ENCODE measurements around the gene CHST8. TPM values are rescaled to one million over a fixed set of nuclear protein-coding genes. Genes with fewer than 3 reads are reported as not detected.

The CHST8 gene
- total RNA-seq, 1 experiment from 2014 or later = not detected

DNA sequence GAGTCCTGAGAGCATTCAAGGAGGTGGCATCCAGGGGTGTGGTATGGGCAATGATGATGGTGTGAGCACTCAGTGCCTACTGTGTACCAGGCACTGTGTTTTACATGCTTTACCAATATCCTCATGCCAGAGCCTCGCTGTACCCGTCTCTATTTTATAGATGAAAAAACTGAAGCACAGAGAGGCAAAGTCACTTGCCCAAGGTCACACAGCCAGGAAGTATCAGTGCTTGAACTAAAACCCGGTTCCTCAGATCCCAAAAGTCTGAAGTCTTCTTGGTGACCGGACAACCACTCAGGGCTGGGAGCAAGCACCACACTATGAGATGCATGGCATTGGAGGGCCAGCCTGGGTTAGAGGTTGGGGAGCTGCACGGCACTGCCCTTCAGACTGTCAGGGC lies 84.1 kb downstream of the CHST8 start:
- Histone ChIP-seq H4K20me1 (ENCODE audit: insufficient read depth) (no peaks in the 10 kb centered on the region; the same call in 1 of the 2 replicates), H3K9me3 (ENCODE audit: insufficient read depth, low read depth) (no peaks in the 10 kb centered on the region), H3K4me1 (replicated peaks; ENCODE audit: insufficient read depth) (no peaks in the 10 kb centered on the region), H3K36me3 (ENCODE audit: low read depth) (no peaks in the 10 kb centered on the region), H3K4me3 (no peak overlapping the region), H3K9me2 (ENCODE audit: insufficient read depth) (no peaks in the 10 kb centered on the region), H3K27ac (no peak overlapping the region), H3K79me2 (ENCODE audit: low read depth) (no peaks in the 10 kb centered on the region), H3K4me2 (no peak overlapping the region), H3K27me3 (ENCODE audit: insufficient read depth, low read depth) (peaks cover 83% of the 10 kb centered on the region), H3F3A (ENCODE audit: insufficient read depth, low read depth) (no peaks in the 10 kb centered on the region), H2AFZ (no peak overlapping the region)
- TF ChIP-seq EZH2 (IDR thresholded peaks at IDR 0.05; ENCODE audit: low read depth) = no peak
- TF ChIP-seq, protein P1, sequence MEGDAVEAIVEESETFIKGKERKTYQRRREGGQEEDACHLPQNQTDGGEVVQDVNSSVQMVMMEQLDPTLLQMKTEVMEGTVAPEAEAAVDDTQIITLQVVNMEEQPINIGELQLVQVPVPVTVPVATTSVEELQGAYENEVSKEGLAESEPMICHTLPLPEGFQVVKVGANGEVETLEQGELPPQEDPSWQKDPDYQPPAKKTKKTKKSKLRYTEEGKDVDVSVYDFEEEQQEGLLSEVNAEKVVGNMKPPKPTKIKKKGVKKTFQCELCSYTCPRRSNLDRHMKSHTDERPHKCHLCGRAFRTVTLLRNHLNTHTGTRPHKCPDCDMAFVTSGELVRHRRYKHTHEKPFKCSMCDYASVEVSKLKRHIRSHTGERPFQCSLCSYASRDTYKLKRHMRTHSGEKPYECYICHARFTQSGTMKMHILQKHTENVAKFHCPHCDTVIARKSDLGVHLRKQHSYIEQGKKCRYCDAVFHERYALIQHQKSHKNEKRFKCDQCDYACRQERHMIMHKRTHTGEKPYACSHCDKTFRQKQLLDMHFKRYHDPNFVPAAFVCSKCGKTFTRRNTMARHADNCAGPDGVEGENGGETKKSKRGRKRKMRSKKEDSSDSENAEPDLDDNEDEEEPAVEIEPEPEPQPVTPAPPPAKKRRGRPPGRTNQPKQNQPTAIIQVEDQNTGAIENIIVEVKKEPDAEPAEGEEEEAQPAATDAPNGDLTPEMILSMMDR (conservative IDR thresholded peaks at IDR 0.05) = no peak
- BruUV-seq (replicated peaks) = no TSS peak
- CTCF ChIA-PET = no interaction called here
- intact Hi-C loops (cut with micrococcal nuclease; ENCODE audit: unreplicated experiment) = no loop called here
- POLR2A ChIA-PET (ENCODE audit: unreplicated experiment) = no interaction called here
- DNase-seq = no peak

DNA sequence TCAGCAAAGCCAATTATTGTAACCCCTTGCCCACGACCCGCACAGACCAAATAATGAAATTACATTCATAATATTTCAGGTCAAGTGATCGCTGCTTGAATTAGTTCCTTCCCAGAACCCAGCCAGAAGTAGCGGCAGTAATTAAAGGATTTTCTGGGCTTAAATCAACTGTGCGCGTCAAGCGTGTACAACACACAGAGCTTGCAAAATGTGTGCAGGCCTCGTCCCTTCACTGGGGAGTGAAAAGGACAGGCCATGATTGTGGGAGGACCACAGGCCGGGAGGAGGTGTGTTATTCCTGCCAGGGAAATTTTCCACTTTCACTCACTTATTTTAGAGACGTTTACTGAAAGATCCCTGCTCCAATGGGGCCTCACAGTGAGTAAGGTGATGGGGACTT lies 84.9 kb downstream of the CHST8 start:
- no peak for DNase-seq
- CTCF ChIA-PET = no interaction called here
- intact Hi-C loops (cut with micrococcal nuclease; ENCODE audit: unreplicated experiment) = no loop called here
- H3K27ac ChIP-seq = no peak overlapping the region
- POLR2A ChIA-PET (ENCODE audit: unreplicated experiment) = no interaction called here
- H3K79me2 ChIP-seq (ENCODE audit: low read depth) = no peaks in the 10 kb centered on the region
- H3K9me2 ChIP-seq (ENCODE audit: insufficient read depth) = no peaks in the 10 kb centered on the region
- TF ChIP-seq, protein P1 (conservative IDR thresholded peaks at IDR 0.05) = no peak
- TF ChIP-seq EZH2 (IDR thresholded peaks at IDR 0.05; ENCODE audit: low read depth) = no peak
- H3F3A ChIP-seq (ENCODE audit: insufficient read depth, low read depth) = no peaks in the 10 kb centered on the region
- no peaks in the 10 kb centered on the region for H3K9me3 ChIP-seq (ENCODE audit: insufficient read depth, low read depth)
- no peak overlapping the region for H3K4me3 ChIP-seq
- H2AFZ ChIP-seq = no peak overlapping the region
- H4K20me1 ChIP-seq (ENCODE audit: insufficient read depth) = no peaks in the 10 kb centered on the region; the same call in 1 of the 2 replicates
- H3K27me3 ChIP-seq (ENCODE audit: insufficient read depth, low read depth) = peaks cover 76% of the 10 kb centered on the region
- no TSS peak for BruUV-seq (replicated peaks)
- no peaks in the 10 kb centered on the region for H3K36me3 ChIP-seq (ENCODE audit: low read depth)
- no peaks in the 10 kb centered on the region for H3K4me1 ChIP-seq (replicated peaks; ENCODE audit: insufficient read depth)
- no peak overlapping the region for H3K4me2 ChIP-seq

DNA sequence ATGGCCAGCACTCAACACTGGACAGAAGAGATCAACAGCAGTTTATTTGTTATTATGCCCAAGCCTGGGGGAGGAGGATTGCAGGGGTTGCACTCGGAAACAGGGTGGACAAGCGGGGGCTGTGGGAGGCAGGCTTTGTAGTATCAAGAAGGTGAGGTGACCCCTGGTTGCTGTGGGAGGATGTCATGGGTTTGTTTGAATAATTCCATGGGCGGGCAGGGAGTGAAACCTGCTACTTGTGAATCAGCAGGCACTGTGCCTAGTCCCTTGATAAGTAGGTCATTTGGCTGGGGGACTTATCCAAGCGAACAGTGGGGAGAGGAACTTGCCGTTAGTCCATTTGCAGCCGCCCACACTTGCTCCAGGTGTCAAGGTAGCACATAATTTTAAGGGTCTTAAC lies 90.5 kb downstream of the CHST8 start:
- no peaks in the 10 kb centered on the region for H3K4me1 ChIP-seq (replicated peaks; ENCODE audit: insufficient read depth)
- intact Hi-C loops (cut with micrococcal nuclease; ENCODE audit: unreplicated experiment) = no loop called here
- POLR2A ChIA-PET (ENCODE audit: unreplicated experiment) = no interaction called here
- H3K36me3 ChIP-seq (ENCODE audit: low read depth) = no peaks in the 10 kb centered on the region
- no peaks in the 10 kb centered on the region for H3F3A ChIP-seq (ENCODE audit: insufficient read depth, low read depth)
- H4K20me1 ChIP-seq (ENCODE audit: insufficient read depth) = no peaks in the 10 kb centered on the region; the same call in 1 of the 2 replicates
- H3K4me3 ChIP-seq = no peak overlapping the region
- peaks cover 69% of the 10 kb centered on the region for H3K27me3 ChIP-seq (ENCODE audit: insufficient read depth, low read depth)
- H3K9me2 ChIP-seq (ENCODE audit: insufficient read depth) = no peaks in the 10 kb centered on the region
- no peak overlapping the region for H2AFZ ChIP-seq
- DNase-seq = no peak
- no peak overlapping the region for H3K27ac ChIP-seq
- no peaks in the 10 kb centered on the region for H3K9me3 ChIP-seq (ENCODE audit: insufficient read depth, low read depth)
- H3K4me2 ChIP-seq = no peak overlapping the region
- no peaks in the 10 kb centered on the region for H3K79me2 ChIP-seq (ENCODE audit: low read depth)
- BruUV-seq (replicated peaks) = no TSS peak
- TF ChIP-seq EZH2 (IDR thresholded peaks at IDR 0.05; ENCODE audit: low read depth) = no peak
- TF ChIP-seq, protein P1 (conservative IDR thresholded peaks at IDR 0.05) = no peak
- CTCF ChIA-PET = no interaction called here
